Activated B cell treated with CpG ODN at 0.5 μM for 24 hours (primary cell): ENCODE measurements around the gene CISH. TPM values are rescaled to one million over a fixed set of nuclear protein-coding genes. Genes with fewer than 3 reads are reported as not detected.

Source experiments
- ATAC-seq: fragments of 200-7000 bp; cut with Tn5 transposase; one replicate; pipeline ENCODE4 v1.10.0; 2021; ENCODE audit warnings: low read depth, mild to moderate bottlenecking, moderate library complexity
- CTCF ChIA-PET: fragments of 350-600 bp; sonication (Branson Sonifier 250); formaldehyde crosslinking; loops from one replicate; lab custom pipeline; 2021; ENCODE audit warnings: antibody characterized with exemption; lab: Charles Lee
- POLR2A ChIA-PET: fragments of 350-600 bp; sonication (Branson Sonifier 250); formaldehyde crosslinking; loops from one replicate; lab custom pipeline; 2021; ENCODE audit warnings: antibody characterized with exemption; lab: Charles Lee
- DNase-seq: peaks from one replicate; pipeline ENCODE4 v3.0.0; 2022
- H3K27ac Mint-ChIP-seq: one replicate; pipeline ENCODE4 v1.8.0; 2020; ENCODE audit warnings: mixed read lengths
- H3K27me3 Mint-ChIP-seq: one replicate; pipeline ENCODE4 v1.8.0; 2021; ENCODE audit warnings: mixed read lengths
- H3K36me3 Mint-ChIP-seq: one replicate; pipeline ENCODE4 v1.8.0; 2021; ENCODE audit warnings: low read depth, mixed read lengths
- H3K4me1 Mint-ChIP-seq: one replicate; pipeline ENCODE4 v1.8.0; 2021; ENCODE audit warnings: mixed read lengths
- H3K4me3 Mint-ChIP-seq: one replicate; pipeline ENCODE4 v1.8.0; 2020; ENCODE audit warnings: mild to moderate bottlenecking, mixed read lengths
- H3K9me3 Mint-ChIP-seq: one replicate; pipeline ENCODE4 v1.8.0; 2020; ENCODE audit warnings: mixed read lengths
- CTCF ChIP-seq: fragments of 200-600 bp; IDR thresholded peaks from one replicate; pipeline ENCODE4 v1.8.0; 2022; ENCODE audit warnings: antibody characterized with exemption, mild to moderate bottlenecking
- intact Hi-C: fragments of 100-400 bp; cut with micrococcal nuclease; formaldehyde crosslinking; loops from one replicate; pipeline ENCODE4 v1.15.1; 2024
- total RNA-seq: library from RNA; stranded (reverse); gene quantifications from 2 replicates; pipeline ENCODE4 v1.2.3, GENCODE V29; 2022

Gene CISH
- total RNA-seq, 1 donor from 2014 or later, result 3.2 TPM

- peak; percentile 62 for DNase-seq
- ChIA-PET CTCF (interaction anchor here (1.0 to 8.1 kb wide), 12 partner anchors 26 to 817 kb away, joined by 3 to 245 read pairs (median 18); partner anchors contain the start of genes C3orf18, HEMK1 and MANF), POLR2A (interaction anchor here (0.8 to 3.4 kb wide), 10 partner anchors 12 to 883 kb away, joined by 3 to 45 read pairs (median 3); partner anchors contain the start of genes C3orf18, DCAF1, HEMK1 and MANF)
- ATAC-seq, result peak; percentile 19
- Mint-ChIP-seq H3K36me3 (peaks cover 10% of the 10 kb centered on the region), H3K9me3 (no peaks in the 10 kb centered on the region), H3K4me3 (peak within 1 kb of the TSS; percentile 91), H3K27me3 (no peaks in the 10 kb centered on the region), H3K4me1 (peaks cover 51% of the 10 kb centered on the region), H3K27ac (peak within 1 kb of the TSS; percentile 88)
- TF ChIP-seq CTCF, result no peak
- intact Hi-C loops, result loop anchor here (2.0 to 10.0 kb wide), 6 partner anchors 266 to 1535 kb away; partner anchors contain the start of genes ABHD14A, ABHD14B, CYB561D2 and NPRL2
Measured at GRCh38 chr3:50617096-50617791, 5.7 kb upstream of the CISH start, which contains the start of gene MAPKAPK3. Gene MAPKAPK3, plus strand, starts transcription at chr3:50617151. Its CDS starts 415 bp downstream, at chr3:50617566.

GRCh38 chr3:50616770-50617095, 5.2 kb upstream of the CISH start:
- CTCF ChIA-PET, result interaction anchor here (1.0 to 8.1 kb wide), 14 partner anchors 26 to 1065 kb away, joined by 3 to 245 read pairs (median 10); partner anchors contain the start of genes C3orf18, HEMK1 and MANF
- Mint-ChIP-seq H3K9me3 (no peaks in the 10 kb centered on the region), H3K27me3 (no peaks in the 10 kb centered on the region), H3K36me3 (peaks cover 10% of the 10 kb centered on the region), H3K4me3 (peak overlapping the region; percentile 91), H3K4me1 (peaks cover 55% of the 10 kb centered on the region), H3K27ac (peak overlapping the region; percentile 88)
- ATAC-seq, result peak; percentile 74
- POLR2A ChIA-PET, result interaction anchor here (0.8 to 3.4 kb wide), 10 partner anchors 12 to 883 kb away, joined by 3 to 45 read pairs (median 3); partner anchors contain the start of genes C3orf18, DCAF1, HEMK1 and MANF
- no peak for TF ChIP-seq CTCF
- intact Hi-C loops, result loop anchor here (1.0 to 10.0 kb wide), 16 partner anchors 36 to 1536 kb away; partner anchors contain the start of genes ABHD14A, ABHD14B, CYB561D2 and DCAF1
- peak; percentile 94 for DNase-seq

- H3K27ac Mint-ChIP-seq, result peak overlapping the region; percentile 88
- H3K4me3 Mint-ChIP-seq, result peak overlapping the region; percentile 91
- H3K4me1 Mint-ChIP-seq, result peaks cover 59% of the 10 kb centered on the region
- peak; percentile 49 for ATAC-seq
- H3K9me3 Mint-ChIP-seq, result no peaks in the 10 kb centered on the region
- peak; percentile 77 for TF ChIP-seq CTCF
- ChIA-PET CTCF (interaction anchor here (0.6 to 8.1 kb wide), 29 partner anchors 10 to 1538 kb away, joined by 3 to 245 read pairs (median 5); partner anchors contain the start of genes C3orf18, HEMK1, MANF and POC1A), POLR2A (interaction anchor here (0.6 to 3.4 kb wide), 13 partner anchors 13 to 884 kb away, joined by 3 to 45 read pairs (median 4); partner anchors contain the start of genes C3orf18, DCAF1, HEMK1 and MANF)
- H3K36me3 Mint-ChIP-seq, result peaks cover 10% of the 10 kb centered on the region
- intact Hi-C loops, result loop anchor here (1.0 to 10.0 kb wide), 16 partner anchors 36 to 1536 kb away; partner anchors contain the start of genes ABHD14A, ABHD14B, CYB561D2 and DCAF1
- H3K27me3 Mint-ChIP-seq, result no peaks in the 10 kb centered on the region
- DNase-seq, result peak; percentile 70
Measured at GRCh38 chr3:50616003-50616769, 4.6 kb upstream of the CISH start.

- Mint-ChIP-seq H3K4me1 (peaks cover 61% of the 10 kb centered on the region), H3K36me3 (peaks cover 5% of the 10 kb centered on the region), H3K27me3 (no peaks in the 10 kb centered on the region), H3K27ac (no peak overlapping the region), H3K4me3 (no peak overlapping the region), H3K9me3 (no peaks in the 10 kb centered on the region)
- POLR2A ChIA-PET, result interaction anchor here (1.0 to 3.4 kb wide), 2 partner anchors 46 to 268 kb away, joined by 4 to 45 read pairs; partner anchors contain the start of gene HEMK1
- no peak for ATAC-seq
- CTCF ChIA-PET, result interaction anchor here (1.1 to 8.1 kb wide), 20 partner anchors 11 to 1539 kb away, joined by 3 to 245 read pairs (median 6); partner anchors contain the start of genes C3orf18, HEMK1, MANF and POC1A
- no peak for DNase-seq
- intact Hi-C loops, result loop anchor here (5.0 to 10.0 kb wide), 4 partner anchors 357 to 1537 kb away; partner anchors contain the start of genes ABHD14A, ABHD14B and POC1A
- no peak for TF ChIP-seq CTCF
Measured at GRCh38 chr3:50615190-50615589, 3.6 kb upstream of the CISH start.
